A673 (cell line): ENCODE results near the gene MBD5. TPM values are rescaled to one million over a fixed set of nuclear protein-coding genes. Genes with fewer than 3 reads are reported as not detected.

Experiments
- BruUV-seq: library from RNA; stranded (reverse); fragments of 400-500 nt; replicated peaks from 2 replicates; lab custom pipeline; 2021; lab: Mats Ljungman, UMichigan
- CTCF ChIA-PET: fragments of 300-600 bp; sonication (Branson Sonifier 250); formaldehyde crosslinking; loops from one replicate; lab custom pipeline; 2022; ENCODE audit warnings: antibody characterized with exemption; lab: Charles Lee
- POLR2A ChIA-PET: fragments of 300-600 bp; sonication (Branson Sonifier 250); formaldehyde crosslinking; loops from one replicate; lab custom pipeline; 2022; ENCODE audit warnings: antibody characterized with exemption; ENCODE audit not compliant: low non-redundant PET; lab: Charles Lee
- DNase-seq: peaks from one replicate; pipeline ENCODE4 v3.0.0-alpha.2; 2015; ENCODE audit warnings: low spot score
- H3K27ac ChIP-seq: fragments of 200-600 bp; sonication (generic); 2 replicates; pipeline ENCODE4 v1.5.1; 2016; ENCODE audit warnings: mixed run types, low read depth, mild to moderate bottlenecking, mixed read lengths, antibody characterized with exemption, low read length; ENCODE audit not compliant: poor library complexity, severe bottlenecking
- H3K27me3 ChIP-seq: fragments of 200-600 bp; sonication (generic); replicated peaks from 2 replicates; pipeline ENCODE4 v1.6.1; 2017; ENCODE audit warnings: mixed run types, low read depth, mild to moderate bottlenecking, mixed read lengths, antibody characterized with exemption, low read length; ENCODE audit not compliant: insufficient read depth, poor library complexity
- H3K36me3 ChIP-seq: fragments of 200-600 bp; sonication (generic); 2 replicates; pipeline ENCODE4 v1.6.1; 2016; ENCODE audit warnings: mixed run types, mild to moderate bottlenecking, mixed read lengths, antibody characterized with exemption, low read length; ENCODE audit not compliant: insufficient read depth, poor library complexity, severe bottlenecking
- H3K4me1 ChIP-seq: fragments of 200-600 bp; sonication (generic); 2 replicates; pipeline ENCODE4 v1.6.1; 2017; ENCODE audit warnings: mixed run types, mild to moderate bottlenecking, mixed read lengths, antibody characterized with exemption, low read length; ENCODE audit not compliant: insufficient read depth, poor library complexity, severe bottlenecking
- H3K4me3 ChIP-seq: fragments of 200-600 bp; sonication (generic); 2 replicates; pipeline ENCODE4 v1.5.1; 2016; ENCODE audit warnings: low read depth, mixed run types, mild to moderate bottlenecking, mixed read lengths, low read length; ENCODE audit not compliant: poor library complexity, severe bottlenecking
- H3K9me3 ChIP-seq: fragments of 200-600 bp; sonication (generic); 2 replicates; pipeline ENCODE4 v1.6.1; 2016; ENCODE audit warnings: mixed run types, low read depth, mild to moderate bottlenecking, mixed read lengths, antibody characterized with exemption, low read length; ENCODE audit not compliant: poor library complexity, severe bottlenecking
- CTCF ChIP-seq: fragments of 300-800, 200-600 bp; sonication (generic); conservative IDR thresholded peaks from 2 replicates; pipeline ENCODE4 v1.5.1; 2017; ENCODE audit warnings: low read depth, mild to moderate bottlenecking, antibody characterized with exemption, low read length, moderate library complexity, mixed read lengths
- EZH2 ChIP-seq: fragments of 200-600 bp; sonication (generic); IDR thresholded peaks from 2 replicates; pipeline ENCODE4 v1.6.1; 2017; ENCODE audit warnings: borderline replicate concordance, low read depth, mild to moderate bottlenecking, mixed read lengths, antibody characterized with exemption, low read length; ENCODE audit not compliant: poor library complexity, severe bottlenecking
- intact Hi-C: fragments of 100-400 bp; cut with micrococcal nuclease; formaldehyde crosslinking; loops from one replicate; pipeline ENCODE4 v1.10.0; 2022; ENCODE audit not compliant: unreplicated experiment
- total RNA-seq: library from RNA; stranded (reverse); gene quantifications from 2 replicates; pipeline ENCODE4 v1.2.3, GENCODE V29; 2021

Gene MBD5
- total RNA-seq, 1 experiment from 2014 or later, result 32.4 TPM

- ChIA-PET CTCF (no interaction called here), POLR2A (no interaction called here)
- TF ChIP-seq EZH2 (no peak), CTCF (no peak)
- no TSS peak for BruUV-seq
- Histone ChIP-seq H3K27me3 (no peaks in the 10 kb centered on the region), H3K4me1 (no peaks in the 10 kb centered on the region), H3K4me3 (no peak overlapping the region), H3K9me3 (no peaks in the 10 kb centered on the region), H3K27ac (no peak overlapping the region), H3K36me3 (no peaks in the 10 kb centered on the region)
- DNase-seq, result no peak
- intact Hi-C loops, result no loop called here
Measured at GRCh38 chr2:148184976-148185375, 164.1 kb downstream of the MBD5 start.

- Histone ChIP-seq H3K4me1 (no peaks in the 10 kb centered on the region), H3K4me3 (no peak overlapping the region), H3K27me3 (no peaks in the 10 kb centered on the region), H3K9me3 (no peaks in the 10 kb centered on the region), H3K27ac (no peak overlapping the region), H3K36me3 (no peaks in the 10 kb centered on the region)
- no peak for TF ChIP-seq EZH2
- no peak for TF ChIP-seq CTCF
- no TSS peak for BruUV-seq
- CTCF ChIA-PET, result no interaction called here
- intact Hi-C loops, result no loop called here
- POLR2A ChIA-PET, result no interaction called here
- no peak for DNase-seq
Measured at GRCh38 chr2:148194882-148195281, 174.0 kb downstream of the MBD5 start.

GRCh38 chr2:148201075-148202004 lies 180.4 kb downstream of the MBD5 start:
- CTCF ChIA-PET, result no interaction called here
- intact Hi-C loops, result loop anchor here (1.0 to 10.0 kb wide), 2 partner anchors 264 to 1467 kb away; no protein-coding TSS in a partner anchor

More at GRCh38 chr2:148201075-148202004, 180.4 kb downstream of the MBD5 start:
- Histone ChIP-seq H3K27ac (no peak overlapping the region), H3K36me3 (no peaks in the 10 kb centered on the region), H3K4me3 (no peak overlapping the region), H3K4me1 (no peaks in the 10 kb centered on the region), H3K9me3 (no peaks in the 10 kb centered on the region), H3K27me3 (no peaks in the 10 kb centered on the region)
- POLR2A ChIA-PET, result no interaction called here
- DNase-seq, result peak; percentile 77
- no TSS peak for BruUV-seq
- TF ChIP-seq EZH2, result no peak
- TF ChIP-seq CTCF, result peak; percentile 74
